ENCODE measurements around the gene NID2.

NID2 gene

DNA sequence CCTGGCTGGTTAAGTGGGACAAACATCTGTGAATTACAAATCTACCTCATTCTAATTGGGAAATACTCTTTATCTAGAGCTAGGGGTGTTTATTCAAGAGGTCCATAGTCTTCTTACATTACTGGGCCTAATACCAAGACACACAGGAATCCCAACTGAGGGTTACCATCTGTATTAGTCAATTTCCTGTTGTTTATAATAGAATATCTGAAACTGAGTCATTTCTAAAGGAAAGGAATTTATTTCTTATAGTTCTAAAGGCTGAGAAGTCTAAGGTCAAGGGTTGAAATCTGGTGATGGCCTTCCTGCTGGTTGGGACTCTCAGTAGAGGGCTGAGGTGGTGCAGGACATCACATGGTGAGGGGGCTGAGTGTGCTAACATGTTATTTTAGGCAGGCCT, 43.5 kb downstream of the NID2 start:
- DNase-seq (ENCODE audit: low read depth): peak; percentile 63

DNA sequence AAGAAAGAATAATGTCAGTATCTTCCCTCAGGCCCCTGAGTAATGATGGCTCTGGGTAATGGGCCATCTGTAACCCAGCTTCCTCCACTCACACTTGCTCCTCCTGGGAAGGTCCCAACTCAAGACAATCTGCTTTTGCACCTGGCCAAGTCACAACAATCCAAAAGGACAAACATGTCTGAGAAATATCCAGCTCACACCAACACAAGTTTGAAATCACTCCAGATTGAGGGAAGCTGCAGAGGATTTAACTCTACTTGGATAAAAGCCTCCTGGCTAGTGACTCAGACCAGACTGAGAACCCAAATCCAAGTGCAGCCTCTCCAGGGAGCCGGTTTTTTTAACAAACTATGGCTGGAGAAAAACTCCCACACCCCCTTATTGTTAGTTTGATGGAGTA, 45.3 kb downstream of the NID2 start:
- DNase-seq (ENCODE audit: low read depth): peak; percentile 68

DNA sequence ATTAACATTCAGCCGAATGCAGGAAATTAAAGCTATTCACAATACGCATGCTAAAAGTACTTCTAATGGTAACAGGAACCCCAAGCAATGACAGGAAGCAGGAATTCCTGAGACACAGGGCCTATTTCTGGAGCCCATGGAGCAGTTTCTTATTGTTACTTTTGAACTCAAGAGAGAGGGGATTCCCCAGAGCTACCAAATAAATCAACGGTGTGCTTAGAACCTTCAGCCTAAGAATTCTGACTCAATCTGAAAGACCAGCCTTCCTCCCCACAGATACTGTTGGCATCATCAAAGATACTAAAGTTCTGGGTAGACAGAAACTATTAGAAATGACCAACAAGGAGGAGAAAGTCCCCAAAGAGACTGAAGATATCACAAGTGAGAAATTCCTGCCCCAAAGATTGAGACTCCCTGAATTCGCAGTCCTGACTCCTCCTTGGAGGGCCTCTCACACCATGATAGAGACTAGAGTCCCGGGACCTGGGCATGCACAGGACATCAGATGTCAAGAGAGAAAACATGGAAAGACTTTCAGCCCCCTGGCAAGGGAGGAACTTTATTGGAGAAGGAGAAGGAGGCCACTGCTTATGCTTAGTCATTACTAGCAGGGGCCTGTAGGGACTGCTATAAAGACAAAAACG, 46.8 kb downstream of the NID2 start:
- no peak for DNase-seq (ENCODE audit: low read depth)

DNA sequence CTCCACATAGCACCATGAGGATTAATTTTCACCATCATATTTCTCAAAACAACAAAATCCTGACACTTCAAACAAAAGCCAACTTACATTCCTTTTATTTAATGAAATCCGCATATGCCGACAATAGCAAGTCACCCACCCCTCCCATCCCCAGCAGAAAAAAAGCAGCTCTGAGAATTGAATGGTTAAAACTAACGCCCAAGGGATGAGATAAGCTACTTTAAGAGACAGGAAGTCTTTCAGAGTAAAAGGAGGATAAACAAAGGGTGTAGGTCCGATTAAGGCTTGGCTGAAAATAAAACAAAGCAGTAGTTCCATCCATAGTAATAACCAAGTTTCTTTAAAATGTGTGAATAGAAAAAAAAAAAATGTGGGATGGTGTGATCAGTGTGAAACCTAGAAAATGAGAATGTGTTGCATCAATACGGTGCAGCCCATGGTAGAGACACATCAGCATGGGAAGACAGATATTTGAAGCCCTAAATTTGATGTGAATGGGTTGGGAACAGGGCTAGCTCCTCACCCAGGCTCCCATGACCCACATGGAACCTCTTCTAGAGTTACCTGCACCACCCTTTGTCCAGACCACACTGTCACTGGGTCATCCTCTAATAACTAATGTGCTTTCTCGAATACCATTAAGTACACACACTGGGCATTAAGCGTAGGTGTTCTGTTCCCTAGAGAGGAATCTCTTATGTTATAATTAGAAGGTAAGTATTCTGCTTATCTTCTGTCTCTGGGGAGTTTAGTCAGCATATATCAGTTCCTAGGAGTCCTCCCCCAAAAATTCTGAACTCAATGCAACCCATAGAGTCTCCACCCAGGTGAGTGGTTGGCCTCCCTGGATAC, 47.8 kb downstream of the NID2 start:
- DNase-seq (ENCODE audit: low read depth): no peak

DNA sequence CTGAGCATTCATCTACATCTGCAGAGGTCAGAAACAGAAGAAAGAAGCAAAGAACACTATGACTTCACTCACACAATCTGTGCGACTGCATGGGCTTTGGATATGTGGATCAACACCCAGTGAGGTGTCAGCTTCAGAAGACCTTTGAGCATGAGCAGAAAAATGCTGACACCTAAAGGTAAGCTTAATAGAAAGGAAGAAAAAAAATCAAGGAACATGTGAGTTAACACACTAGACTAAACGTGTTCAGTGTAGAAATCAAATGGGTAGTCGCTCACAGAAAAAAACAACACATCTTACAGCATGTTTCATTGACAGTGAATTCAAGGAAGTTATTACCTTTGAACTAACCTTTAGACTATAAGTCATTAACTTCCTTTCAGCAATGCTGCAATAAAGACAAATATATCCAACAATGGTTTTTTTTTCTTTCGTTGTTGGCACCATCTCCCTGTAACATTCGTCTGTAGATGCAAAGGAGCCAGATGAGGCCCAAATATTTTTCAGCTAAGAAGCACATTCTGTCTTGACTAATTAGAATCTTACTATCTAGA, 48.6 kb downstream of the NID2 start:
- no peak for DNase-seq (ENCODE audit: low read depth)

DNA sequence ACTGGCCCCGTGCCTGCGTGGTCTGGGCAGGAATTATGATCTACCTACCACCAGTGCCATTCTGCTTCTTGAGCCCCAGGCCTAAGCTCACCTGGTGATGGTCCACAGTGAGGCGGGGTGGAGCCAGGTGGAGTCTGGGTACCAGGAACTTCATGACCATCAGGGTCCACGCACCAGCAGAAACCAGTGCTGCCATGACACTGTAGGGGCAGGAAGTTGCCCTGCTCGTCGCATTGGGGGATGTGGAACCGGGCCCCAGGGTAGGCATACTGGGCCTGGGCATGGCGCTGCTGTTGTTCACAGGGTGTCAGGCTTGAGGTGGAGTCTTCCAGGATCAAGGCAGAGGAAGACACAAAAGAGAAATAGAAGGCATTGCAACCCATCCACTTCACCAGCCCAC, 49.9 kb downstream of the NID2 start:
- no peak for DNase-seq (ENCODE audit: low read depth)

DNA sequence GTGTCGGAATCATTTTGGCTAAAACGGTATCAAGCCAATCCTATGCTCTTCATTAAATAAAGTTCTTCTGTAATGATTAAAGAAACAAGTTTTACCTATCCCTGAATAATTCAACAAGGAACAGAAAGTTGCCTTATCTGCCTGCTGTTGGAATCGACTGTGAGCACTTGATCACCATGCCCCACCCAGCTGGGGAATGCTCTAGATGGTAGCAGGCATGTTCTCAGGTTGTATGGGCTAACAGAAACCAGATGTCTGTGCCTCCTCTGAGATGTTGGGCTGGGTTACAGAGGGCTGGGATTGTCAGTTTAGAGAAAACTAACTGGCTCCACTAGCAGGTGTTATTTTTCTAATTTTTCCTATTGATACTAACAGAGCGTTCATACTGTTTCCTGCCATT, 50.6 kb downstream of the NID2 start:
- DNase-seq (ENCODE audit: low read depth): no peak

DNA sequence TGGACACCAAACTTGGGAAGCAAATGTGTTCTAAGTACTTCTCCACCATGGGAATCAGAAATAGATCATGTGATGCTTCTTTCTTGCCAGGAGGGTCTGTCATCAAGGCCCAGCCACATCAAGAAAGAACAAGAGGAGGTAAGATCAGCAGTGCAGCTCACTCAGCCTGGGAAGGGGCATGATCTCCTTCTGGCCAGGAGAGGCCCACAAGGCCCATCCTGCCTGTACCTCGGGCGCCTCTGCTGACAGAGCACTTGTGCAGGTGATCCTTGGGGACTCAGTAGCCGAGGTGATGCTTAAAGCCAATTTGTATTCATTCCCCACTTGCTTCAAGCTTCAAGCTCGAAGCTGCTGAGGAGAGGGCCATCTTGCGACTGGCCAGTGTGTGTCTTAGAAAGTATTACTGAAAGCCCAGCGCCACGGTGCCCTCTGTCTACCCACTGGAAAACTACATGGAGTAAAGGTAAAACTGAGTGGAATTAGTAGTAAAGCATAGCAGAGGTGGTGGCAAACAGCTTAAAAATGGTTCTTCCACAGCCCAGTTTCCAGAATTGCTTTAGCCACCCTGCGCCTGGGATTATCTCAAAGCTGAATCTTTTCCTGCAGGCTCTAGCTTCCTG, 53.3 kb downstream of the NID2 start:
- no peak for DNase-seq (ENCODE audit: low read depth)

DNA sequence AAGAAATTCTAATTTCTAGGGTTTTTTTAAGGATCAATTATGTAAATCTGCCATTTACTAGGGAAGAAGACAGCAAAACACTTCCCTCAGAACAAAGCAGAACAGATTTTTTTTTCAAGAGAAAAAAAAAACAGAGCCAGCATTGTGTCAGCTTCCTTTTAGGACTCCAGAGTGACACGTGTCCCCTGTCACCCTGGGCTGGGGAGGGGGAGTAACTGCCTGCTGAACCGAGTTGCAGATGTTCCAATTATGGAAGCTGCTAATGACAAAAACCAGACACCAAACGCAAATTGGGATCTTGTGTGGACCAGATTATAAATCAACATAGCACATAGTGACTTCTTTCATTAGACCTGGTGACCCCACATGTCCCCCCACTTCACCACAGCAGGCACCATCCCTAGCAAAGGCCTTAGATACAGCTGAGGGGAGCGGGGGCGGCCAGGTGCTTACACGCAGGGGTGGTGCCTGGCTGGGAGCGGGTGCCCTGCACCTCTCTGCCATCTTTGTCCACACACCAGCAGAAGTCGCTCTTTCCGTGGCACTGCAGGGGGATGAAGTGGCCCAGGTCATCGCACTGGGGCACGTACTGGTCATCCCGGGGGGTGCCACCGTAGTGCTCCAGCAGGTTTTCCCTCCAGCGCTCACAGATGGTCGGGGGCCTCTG, 54.1 kb downstream of the NID2 start:
- no peak for DNase-seq (ENCODE audit: low read depth)

DNA sequence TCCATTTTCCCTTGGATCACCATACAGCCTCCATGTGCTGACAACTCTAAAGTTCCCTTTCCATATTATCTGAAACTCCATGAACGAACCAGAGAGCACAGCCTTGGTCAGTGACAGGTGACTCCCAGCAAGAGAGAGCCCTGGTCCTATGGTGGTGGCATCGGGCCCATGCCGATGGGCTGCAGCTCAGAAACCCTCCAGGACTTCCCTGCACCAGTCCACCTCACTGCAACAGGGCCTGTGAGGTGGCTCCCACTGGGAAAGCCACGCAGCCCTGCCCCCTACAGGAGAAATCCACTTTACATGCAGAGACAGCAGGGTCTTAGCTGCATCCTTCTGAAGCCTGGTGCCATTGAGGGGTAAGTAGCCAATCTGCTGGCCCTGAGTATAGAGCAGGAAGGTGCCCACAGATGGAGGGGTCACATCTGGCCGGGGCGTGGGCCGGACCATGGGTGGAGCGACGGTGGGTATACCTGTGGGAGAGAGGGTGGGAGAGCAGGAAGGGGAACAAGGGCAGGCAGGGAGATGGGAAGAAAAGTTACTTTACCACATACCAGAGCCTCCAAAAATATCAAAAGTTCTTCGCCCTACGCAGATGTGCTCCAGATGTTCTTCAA, 54.8 kb downstream of the NID2 start:
- DNase-seq (ENCODE audit: low read depth): no peak

DNA sequence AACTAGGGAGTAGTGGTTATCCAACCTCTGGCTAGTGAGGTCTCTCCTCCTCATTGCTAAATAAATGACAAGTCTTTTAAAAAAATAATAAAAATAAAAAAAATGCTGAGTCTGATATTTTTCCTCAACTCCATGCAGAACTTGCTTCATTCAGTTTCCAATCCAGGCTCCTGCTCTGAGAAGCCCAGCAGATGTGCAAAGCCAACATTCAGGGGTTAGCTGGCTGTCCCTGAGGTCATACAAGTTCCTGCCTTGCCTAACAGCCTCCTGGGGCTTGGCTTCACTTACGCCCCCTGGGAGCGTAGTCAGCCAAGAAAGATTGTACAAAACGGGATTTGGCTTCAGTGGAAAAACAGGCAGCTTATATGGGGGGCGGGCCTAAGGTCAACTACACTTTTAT, 56.2 kb downstream of the NID2 start:
- no peak for DNase-seq (ENCODE audit: low read depth)

DNA sequence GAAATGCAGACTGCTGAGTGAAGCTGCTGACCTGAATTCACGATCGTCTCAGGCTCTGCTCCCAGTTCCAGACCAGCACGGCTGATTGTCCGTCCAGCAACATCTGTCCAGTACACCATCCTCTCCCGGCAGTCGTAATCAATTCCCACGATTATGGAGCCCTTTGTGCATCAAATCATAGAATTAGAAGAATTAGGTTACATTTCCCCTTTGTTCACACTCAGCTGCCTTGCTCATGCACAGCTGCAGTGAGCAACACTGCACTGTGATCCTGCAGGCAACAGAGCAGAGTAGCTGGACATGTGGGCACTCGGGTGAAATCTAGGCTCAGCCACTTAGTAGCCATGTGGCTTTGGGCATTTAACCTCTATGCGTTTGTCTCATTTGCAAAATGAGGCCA, 57.3 kb downstream of the NID2 start:
- DNase-seq (ENCODE audit: low read depth): no peak

DNA sequence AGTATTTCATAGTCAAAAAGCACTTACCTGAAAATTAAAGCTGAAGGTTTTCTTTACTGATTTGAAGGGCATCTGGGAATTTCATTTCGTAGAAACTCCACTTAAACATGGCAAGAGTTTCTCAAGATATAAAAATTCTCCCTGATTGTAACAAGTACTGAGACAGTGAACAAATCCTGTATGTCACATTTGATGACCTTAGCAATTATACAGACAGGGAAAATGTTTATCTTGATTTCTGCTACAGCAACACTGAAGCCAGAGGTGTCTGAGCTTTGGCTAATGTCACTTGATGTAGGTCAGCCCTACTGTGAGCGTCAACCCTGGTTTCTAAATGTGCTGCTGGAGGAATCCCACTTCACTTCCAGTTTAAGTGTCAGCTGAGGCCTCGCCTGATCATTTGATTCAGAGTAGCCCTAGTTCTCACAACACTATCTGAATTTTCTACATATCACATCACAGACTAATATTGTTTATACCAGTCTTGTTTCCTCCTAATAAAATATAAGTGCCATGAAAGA, 58.6 kb downstream of the NID2 start:
- no peak for DNase-seq (ENCODE audit: low read depth)

DNA sequence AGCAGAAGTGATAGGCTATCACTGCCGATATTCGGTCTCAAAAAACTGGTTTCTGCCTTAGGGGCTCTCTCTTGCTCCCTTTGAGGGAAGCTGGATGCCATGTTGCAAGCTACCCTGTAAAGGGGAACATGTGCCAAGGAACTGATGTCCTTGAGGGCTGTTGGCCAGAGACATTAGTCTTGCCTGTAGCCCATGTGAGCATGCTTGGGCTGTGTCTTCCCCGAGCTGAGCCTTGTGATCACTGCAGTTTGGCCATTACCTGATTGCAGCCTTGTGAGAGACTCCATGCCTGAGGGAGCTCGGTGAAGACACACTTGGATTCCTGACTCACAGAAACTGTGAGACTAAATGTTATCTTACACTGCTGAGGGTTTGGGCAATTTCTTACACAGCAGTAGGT, 60.7 kb downstream of the NID2 start:
- DNase-seq (ENCODE audit: low read depth): no peak

DNA sequence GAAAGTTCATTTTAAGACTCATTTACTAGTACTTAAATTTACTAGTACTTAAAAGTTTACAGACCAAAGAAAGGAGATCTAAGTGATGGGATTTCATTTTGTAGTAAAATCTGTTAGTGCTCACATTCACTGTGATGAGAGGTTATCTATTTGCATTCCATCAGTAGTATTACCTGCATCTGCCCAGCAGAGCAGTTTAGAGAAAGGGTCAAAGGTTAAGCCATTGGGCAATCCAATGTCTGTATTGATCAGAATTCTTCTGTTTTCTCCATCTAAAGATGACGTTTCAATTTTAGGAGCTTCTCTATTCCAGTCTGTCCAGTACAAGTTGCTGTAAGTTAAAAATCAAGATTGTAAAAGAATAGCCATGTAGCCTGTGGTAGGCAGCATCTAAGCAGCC, 61.2 kb downstream of the NID2 start:
- no peak for DNase-seq (ENCODE audit: low read depth)

DNA sequence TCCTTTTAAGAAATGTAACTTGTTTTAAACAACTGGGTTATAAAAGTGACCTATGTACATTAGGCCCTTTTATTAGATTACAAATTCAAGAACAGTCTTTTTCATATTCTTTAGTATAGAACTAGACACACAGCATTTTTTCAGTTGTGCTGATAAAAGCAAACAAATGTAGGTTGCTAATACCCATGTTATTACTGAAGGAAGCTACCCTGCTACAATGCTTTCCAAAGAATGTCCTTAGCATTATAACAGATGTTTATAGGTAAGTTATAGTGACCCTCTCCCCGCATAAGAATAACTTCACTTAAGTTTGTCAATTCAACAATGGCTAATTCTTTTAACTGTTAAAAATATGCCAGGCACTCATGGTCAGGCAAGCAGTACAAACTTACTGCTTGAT, 61.6 kb downstream of the NID2 start:
- DNase-seq (ENCODE audit: low read depth): no peak

DNA sequence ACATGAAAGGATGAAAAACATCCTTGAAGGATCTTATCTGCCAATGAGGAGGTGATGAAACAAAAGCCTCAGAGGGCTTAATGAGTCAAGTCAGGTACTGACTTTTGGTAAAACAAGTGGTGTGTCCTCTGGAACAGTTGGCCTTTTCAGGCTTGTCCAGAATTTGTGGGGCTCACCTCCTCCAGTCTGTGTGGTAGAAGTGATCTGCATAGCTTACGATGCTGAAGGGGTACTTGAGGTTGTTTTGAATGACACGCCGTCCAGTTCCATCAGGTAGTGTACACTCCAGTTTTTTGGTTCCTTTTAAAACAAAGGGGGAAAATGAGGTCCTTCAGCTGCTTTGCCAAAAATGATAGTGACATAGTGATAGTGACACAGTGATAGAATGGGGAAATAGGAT, 62.5 kb downstream of the NID2 start:
- no peak for DNase-seq (ENCODE audit: low read depth)

DNA sequence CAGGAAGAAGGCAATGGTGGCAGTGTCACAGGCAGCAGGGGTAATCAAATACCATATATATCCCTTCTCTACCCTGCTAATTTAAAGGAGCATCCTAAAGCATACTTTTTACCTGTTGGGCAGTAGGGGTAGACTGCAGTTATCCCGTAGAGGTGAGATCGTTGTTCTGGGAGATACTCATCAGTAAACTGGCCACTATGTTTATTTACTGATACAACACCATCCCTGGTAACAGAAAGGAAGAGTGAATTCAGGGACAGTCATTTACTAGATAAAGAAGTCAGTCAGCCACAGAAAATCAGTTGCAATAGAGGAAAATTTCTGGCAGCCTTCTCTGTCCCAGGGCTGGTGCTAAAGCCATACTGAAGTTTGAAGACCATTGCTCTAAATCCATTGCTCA, 63.2 kb downstream of the NID2 start:
- DNase-seq (ENCODE audit: low read depth): no peak

DNA sequence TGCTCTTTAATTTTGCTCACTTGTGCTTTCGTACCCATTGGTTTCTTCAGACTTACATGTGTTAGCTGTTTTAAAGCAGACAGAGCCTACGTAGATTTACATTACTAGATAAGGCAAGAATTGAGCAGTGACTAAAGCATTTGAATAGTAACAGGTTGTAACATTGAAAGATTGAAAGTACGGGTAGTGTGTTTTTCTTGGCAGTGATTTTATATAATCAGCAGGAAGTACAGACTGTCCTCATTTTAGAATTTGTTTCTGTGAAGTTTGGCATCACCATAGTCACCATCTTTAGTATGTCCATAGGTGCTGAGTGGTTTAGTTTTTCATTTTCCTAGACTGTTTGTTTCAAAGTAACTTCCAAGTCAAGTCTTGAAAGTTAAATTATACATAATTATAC, 65.5 kb downstream of the NID2 start:
- no peak for DNase-seq (ENCODE audit: low read depth)

DNA sequence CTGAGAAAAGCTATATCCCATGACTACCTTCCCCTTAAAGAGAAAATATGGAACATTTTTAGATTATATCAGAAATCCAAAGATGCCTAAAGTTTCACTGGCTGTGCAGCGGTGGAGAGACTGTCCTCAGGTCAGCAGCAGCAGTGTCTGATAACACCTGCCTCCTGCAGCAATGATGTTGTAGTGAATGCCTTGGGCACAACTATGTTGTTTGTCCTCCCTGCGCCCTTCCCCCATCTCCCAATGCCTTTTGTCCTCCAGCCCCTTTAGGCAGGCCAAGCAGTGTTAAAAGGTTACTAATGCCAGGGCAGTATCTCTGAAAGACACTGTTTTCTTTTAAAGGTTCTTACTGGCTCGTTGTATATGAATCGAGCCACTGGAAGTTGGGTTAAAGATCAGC, 66.3 kb downstream of the NID2 start:
- no peak for DNase-seq (ENCODE audit: low read depth)

DNA sequence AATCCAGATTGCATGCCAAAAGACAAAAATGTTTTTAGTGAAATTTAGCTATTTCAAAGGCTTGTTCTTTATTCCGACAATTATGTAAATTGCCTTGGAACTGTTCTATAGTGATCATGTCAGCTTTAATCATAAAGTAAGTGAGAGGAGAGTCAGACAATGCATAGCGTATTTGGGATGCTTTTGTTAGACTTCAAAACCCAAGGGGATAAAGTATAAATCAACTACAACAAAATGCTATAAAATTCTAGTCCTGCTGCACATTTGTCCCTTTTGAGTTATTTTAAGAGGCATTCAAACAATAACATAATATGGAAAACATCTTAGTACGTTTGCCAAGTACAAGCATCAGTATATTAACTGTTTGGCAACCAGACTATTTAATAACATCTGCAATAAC, 68.2 kb downstream of the NID2 start:
- DNase-seq (ENCODE audit: low read depth): no peak

DNA sequence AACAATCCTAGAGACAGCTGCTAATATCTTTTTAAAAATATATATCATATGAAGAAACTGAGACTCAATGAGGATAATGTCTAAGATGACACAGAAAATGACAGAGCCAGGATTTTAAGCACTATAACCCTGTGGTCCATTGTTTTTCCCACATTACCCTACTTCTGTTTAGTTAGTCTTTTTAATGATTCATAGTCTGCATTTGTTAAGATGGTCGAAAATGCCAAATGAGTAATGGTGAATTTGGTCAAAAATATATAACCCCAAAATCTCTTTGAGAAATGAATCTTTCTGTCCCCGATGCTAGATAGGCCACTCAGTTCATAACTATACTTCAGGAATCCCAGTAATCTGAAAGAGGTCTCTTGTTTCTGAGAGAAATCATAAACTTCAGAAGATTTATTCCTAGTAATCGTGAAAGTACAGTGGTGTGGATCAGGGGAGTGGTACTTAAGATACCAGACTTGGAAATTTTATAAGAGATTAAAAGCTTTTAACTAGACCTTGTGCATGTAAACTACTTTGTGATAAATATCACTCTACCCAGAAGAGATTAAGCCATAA, 68.8 kb downstream of the NID2 start:
- DNase-seq (ENCODE audit: low read depth): no peak
